GM10248 (cell line): ENCODE measurements around the gene ZNF335.

Experiments used
- CTCF ChIA-PET: fragments of 300-600 bp; sonication (Branson Sonifier 250); formaldehyde crosslinking; extraction: SDS; loops from one replicate; lab custom pipeline; 2021; ENCODE audit warnings: antibody characterized with exemption; lab: Yijun Ruan, JAX
- POLR2A ChIA-PET: fragments of 350-650 bp; sonication (Branson Sonifier 250); formaldehyde crosslinking; extraction: SDS; loops from one replicate; lab custom pipeline; 2020; ENCODE audit warnings: antibody characterized with exemption; lab: Yijun Ruan, JAX
- DNase-seq: peaks from one replicate; pipeline ENCODE4 v3.0.0; 2012; ENCODE audit errors: extremely low spot score
- TF ChIP-seq, protein P1 (sequence below): IDR thresholded peaks from 2 replicates; pipeline ENCODE4 v1.5.1; 2012; ENCODE audit warnings: mild to moderate bottlenecking, low read depth; ENCODE audit errors: extremely low read depth, missing control alignments, control extremely low read depth

The ZNF335 gene

GRCh38 chr20:45945678-45946148 is 26.3 kb downstream of the ZNF335 start:
- CTCF ChIA-PET = interaction anchor here (1.1 to 5.0 kb wide), 4 partner anchors 9 to 41 kb away, joined by 3 to 33 read pairs (median 8); no protein-coding TSS in a partner anchor
- TF ChIP-seq, protein P1, sequence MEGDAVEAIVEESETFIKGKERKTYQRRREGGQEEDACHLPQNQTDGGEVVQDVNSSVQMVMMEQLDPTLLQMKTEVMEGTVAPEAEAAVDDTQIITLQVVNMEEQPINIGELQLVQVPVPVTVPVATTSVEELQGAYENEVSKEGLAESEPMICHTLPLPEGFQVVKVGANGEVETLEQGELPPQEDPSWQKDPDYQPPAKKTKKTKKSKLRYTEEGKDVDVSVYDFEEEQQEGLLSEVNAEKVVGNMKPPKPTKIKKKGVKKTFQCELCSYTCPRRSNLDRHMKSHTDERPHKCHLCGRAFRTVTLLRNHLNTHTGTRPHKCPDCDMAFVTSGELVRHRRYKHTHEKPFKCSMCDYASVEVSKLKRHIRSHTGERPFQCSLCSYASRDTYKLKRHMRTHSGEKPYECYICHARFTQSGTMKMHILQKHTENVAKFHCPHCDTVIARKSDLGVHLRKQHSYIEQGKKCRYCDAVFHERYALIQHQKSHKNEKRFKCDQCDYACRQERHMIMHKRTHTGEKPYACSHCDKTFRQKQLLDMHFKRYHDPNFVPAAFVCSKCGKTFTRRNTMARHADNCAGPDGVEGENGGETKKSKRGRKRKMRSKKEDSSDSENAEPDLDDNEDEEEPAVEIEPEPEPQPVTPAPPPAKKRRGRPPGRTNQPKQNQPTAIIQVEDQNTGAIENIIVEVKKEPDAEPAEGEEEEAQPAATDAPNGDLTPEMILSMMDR = no peak
- POLR2A ChIA-PET = no interaction called here
- no peak for DNase-seq

DNA sequence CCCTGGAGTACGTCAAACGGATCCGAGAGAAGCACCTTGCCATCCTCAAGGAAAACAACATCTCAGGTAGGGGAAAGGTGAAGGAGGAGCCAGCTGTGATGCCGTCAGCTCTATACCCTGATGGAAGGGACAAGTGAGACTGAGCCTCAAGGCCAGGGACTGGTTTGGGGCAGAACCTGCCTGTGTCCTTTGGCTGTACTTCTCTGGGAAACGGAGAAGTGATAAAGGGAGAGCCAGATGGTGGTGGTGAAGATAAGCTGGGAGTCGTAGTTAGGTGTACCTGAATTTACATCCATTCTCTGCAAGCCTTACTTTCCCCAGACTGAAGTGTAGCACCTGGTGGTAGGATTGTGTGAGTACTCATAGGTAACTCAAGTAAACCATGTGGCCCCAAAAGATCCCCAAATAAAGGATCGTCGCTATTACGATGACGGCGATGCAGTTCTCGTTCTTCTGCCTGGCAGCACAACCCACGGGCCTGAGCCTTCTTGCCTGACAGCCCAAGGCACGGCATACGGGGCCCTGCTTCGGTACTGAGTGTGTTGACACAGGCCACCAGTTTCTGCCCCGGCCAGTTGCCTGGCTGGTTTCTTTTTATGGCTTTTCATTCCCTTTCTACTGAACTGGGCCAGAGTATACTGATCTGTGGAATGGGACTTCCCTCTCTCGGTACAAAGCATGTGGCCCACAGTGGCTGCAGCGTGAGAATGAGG is 26.9 kb downstream of the ZNF335 start:
- CTCF ChIA-PET = interaction anchor here (1.1 to 5.0 kb wide), 6 partner anchors 8 to 42 kb away, joined by 3 to 33 read pairs (median 8); no protein-coding TSS in a partner anchor
- TF ChIP-seq, protein P1 = no peak
- no peak for DNase-seq
- POLR2A ChIA-PET = no interaction called here

GRCh38 chr20:45944151-45944964 is 27.6 kb downstream of the ZNF335 start:
- POLR2A ChIA-PET = interaction anchor here (0.6 to 0.7 kb wide), 2 partner anchors 9 to 13 kb away, joined by 3 read pairs; no protein-coding TSS in a partner anchor
- TF ChIP-seq, protein P1 = no peak
- no peak for DNase-seq
- CTCF ChIA-PET = interaction anchor here (1.8 to 3.1 kb wide), 5 partner anchors 8 to 43 kb away, joined by 6 to 25 read pairs (median 7); no protein-coding TSS in a partner anchor

- no peak for DNase-seq
- TF ChIP-seq, protein P1 = no peak
- POLR2A ChIA-PET = interaction anchor here (0.6 to 1.0 kb wide), 3 partner anchors 8 to 14 kb away, joined by 3 to 5 read pairs (median 3); no protein-coding TSS in a partner anchor
- CTCF ChIA-PET = interaction anchor here (1.4 to 3.1 kb wide), 6 partner anchors 9 to 145 kb away, joined by 4 to 25 read pairs (median 7); no protein-coding TSS in a partner anchor
These were observed 28.4 kb downstream of the ZNF335 start for GRCh38 chr20:45943613-45944012.

DNA sequence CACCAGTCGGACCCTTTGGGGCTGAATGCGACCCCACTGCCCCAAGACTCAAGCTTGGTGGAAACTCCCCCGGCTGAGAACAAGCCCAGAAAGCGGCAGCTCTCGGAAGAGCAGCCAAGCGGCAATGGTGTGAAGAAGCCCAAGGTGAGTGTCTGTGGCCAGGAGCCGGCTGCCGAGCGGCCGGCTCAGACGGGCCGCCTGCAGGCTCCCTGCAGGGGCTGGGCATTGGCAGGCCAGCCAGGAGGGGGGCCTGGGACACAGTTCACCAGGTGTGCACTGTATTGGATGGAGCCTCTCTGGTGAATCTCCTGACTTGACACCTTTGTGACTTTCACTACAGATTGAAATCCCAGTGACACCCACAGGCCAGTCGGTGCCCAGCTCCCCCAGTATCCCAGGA is 31.5 kb downstream of the ZNF335 start:
- DNase-seq = no peak
- CTCF ChIA-PET = interaction anchor here (0.9 to 1.0 kb wide), 2 partner anchors 9 to 22 kb away, joined by 3 read pairs; no protein-coding TSS in a partner anchor
- TF ChIP-seq, protein P1 = no peak
- POLR2A ChIA-PET = interaction anchor here (0.9 to 1.1 kb wide), 2 partner anchors 9 to 21 kb away, joined by 3 to 4 read pairs; no protein-coding TSS in a partner anchor

GRCh38 chr20:45940053-45940452 is 31.9 kb downstream of the ZNF335 start:
- CTCF ChIA-PET = interaction anchor here (1.0 kb wide), 1 partner anchor 21 kb away, joined by 3 read pairs; no protein-coding TSS in a partner anchor
- TF ChIP-seq, protein P1 = no peak
- no peak for DNase-seq
- POLR2A ChIA-PET = interaction anchor here (0.6 to 1.1 kb wide), 3 partner anchors 9 to 21 kb away, joined by 3 to 7 read pairs (median 4); no protein-coding TSS in a partner anchor
